HEK293T (cell line): ENCODE results near the gene PIK3R5.

Source experiments
- CTCF ChIA-PET: fragments of 350-600 bp; formaldehyde crosslinking; extraction: SDS; loops from one replicate; lab custom pipeline; 2021; ENCODE audit warnings: antibody characterized with exemption, inconsistent platforms; lab: Yijun Ruan, JAX
- POLR2A ChIA-PET: fragments of 350-600 bp; formaldehyde crosslinking; extraction: SDS; loops from one replicate; lab custom pipeline; 2020; ENCODE audit warnings: antibody characterized with exemption, inconsistent platforms; lab: Yijun Ruan, JAX
- DNase-seq: peaks from one replicate; pipeline ENCODE4 v3.0.0; 2012; ENCODE audit warnings: mixed read lengths; ENCODE audit errors: extremely low spot score
- ARNT ChIP-seq: fragments of 450-650 bp; IDR thresholded peaks from 2 replicates; pipeline ENCODE4 v1.6.1; 2017; ENCODE audit warnings: mild to moderate bottlenecking
- BHLHE40 ChIP-seq: fragments of 450-650 bp; IDR thresholded peaks from 2 replicates; pipeline ENCODE4 v1.6.1; 2016; ENCODE audit warnings: mild to moderate bottlenecking, moderate library complexity, borderline replicate concordance
- CTBP1 ChIP-seq: fragments of 450-650 bp; IDR thresholded peaks from 2 replicates; pipeline ENCODE4 v1.6.1; 2016; ENCODE audit warnings: borderline replicate concordance
- ELF4 ChIP-seq: fragments of 450-650 bp; IDR thresholded peaks from 2 replicates; pipeline ENCODE4 v1.6.1; 2017; ENCODE audit warnings: antibody characterized with exemption
- FOXA1 ChIP-seq: fragments of 450-650 bp; IDR thresholded peaks from 2 replicates; pipeline ENCODE4 v1.6.1; 2016; ENCODE audit warnings: mild to moderate bottlenecking
- FOXK2 ChIP-seq: fragments of 450-650 bp; IDR thresholded peaks from 2 replicates; pipeline ENCODE4 v1.6.1; 2016; ENCODE audit warnings: mild to moderate bottlenecking
- FOXM1 ChIP-seq: fragments of 450-650 bp; IDR thresholded peaks from 2 replicates; pipeline ENCODE4 v1.6.1; 2017; ENCODE audit warnings: mild to moderate bottlenecking, borderline replicate concordance
- HDGF ChIP-seq: fragments of 450-650 bp; IDR thresholded peaks from 2 replicates; pipeline ENCODE4 v1.6.1; 2017; ENCODE audit warnings: antibody characterized with exemption, borderline replicate concordance
- L3MBTL2 ChIP-seq: fragments of 450-650 bp; conservative IDR thresholded peaks from 2 replicates; pipeline ENCODE4 v1.6.1; 2016; ENCODE audit warnings: mild to moderate bottlenecking
- LEF1 ChIP-seq: fragments of 450-650 bp; IDR thresholded peaks from 2 replicates; pipeline ENCODE4 v1.6.1; 2017; ENCODE audit warnings: mild to moderate bottlenecking, borderline replicate concordance
- NFRKB ChIP-seq: fragments of 450-650 bp; IDR thresholded peaks from 2 replicates; pipeline ENCODE4 v1.6.1; 2016; ENCODE audit warnings: mild to moderate bottlenecking, moderate library complexity
- SP1 ChIP-seq: fragments of 450-650 bp; IDR thresholded peaks from 2 replicates; pipeline ENCODE4 v1.6.1; 2017
- SUZ12 ChIP-seq: fragments of 450-650 bp; IDR thresholded peaks from 2 replicates; pipeline ENCODE4 v1.6.1; 2016; ENCODE audit warnings: mild to moderate bottlenecking
- TARDBP ChIP-seq: fragments of 450-650 bp; IDR thresholded peaks from 2 replicates; pipeline ENCODE4 v1.6.1; 2016
- ZNF384 ChIP-seq: fragments of 450-650 bp; IDR thresholded peaks from 2 replicates; pipeline ENCODE4 v1.6.1; 2016
- TF ChIP-seq, protein P1 (sequence below): fragments of 450-650 bp; IDR thresholded peaks from 2 replicates; pipeline ENCODE4 v1.6.1; 2016

The PIK3R5 gene

DNA sequence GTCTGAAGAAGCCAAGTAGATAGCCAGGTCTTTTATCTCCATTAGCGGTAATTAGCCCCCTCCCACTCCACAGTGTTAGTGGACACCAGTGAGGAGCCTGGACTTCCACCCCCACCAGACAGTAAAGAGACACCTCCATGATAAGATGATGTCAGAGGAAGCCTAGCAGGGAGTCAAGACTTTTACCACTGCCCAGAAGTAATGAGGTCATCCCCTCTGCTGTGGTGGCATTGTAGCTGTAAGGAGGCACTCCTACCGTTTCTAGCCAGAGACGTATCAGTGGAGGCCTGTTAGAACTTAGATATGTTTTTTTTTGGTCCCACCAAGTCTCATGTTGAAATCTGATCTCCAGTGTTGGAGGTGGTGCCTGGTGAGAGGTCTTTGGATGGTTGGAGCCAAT lies 38.1 kb downstream of the PIK3R5 start:
- ChIA-PET CTCF (no interaction called here), POLR2A (no interaction called here)
- TF ChIP-seq LEF1: no peak
- TF ChIP-seq ZNF384: no peak
- TF ChIP-seq BHLHE40: no peak
- TF ChIP-seq ELF4: no peak
- no peak for TF ChIP-seq CTBP1
- no peak for TF ChIP-seq FOXM1
- no peak for TF ChIP-seq SP1
- no peak for TF ChIP-seq L3MBTL2
- no peak for TF ChIP-seq HDGF
- TF ChIP-seq SUZ12: no peak
- TF ChIP-seq ARNT: no peak
- TF ChIP-seq FOXK2: no peak
- TF ChIP-seq FOXA1: no peak
- TF ChIP-seq, protein P1, sequence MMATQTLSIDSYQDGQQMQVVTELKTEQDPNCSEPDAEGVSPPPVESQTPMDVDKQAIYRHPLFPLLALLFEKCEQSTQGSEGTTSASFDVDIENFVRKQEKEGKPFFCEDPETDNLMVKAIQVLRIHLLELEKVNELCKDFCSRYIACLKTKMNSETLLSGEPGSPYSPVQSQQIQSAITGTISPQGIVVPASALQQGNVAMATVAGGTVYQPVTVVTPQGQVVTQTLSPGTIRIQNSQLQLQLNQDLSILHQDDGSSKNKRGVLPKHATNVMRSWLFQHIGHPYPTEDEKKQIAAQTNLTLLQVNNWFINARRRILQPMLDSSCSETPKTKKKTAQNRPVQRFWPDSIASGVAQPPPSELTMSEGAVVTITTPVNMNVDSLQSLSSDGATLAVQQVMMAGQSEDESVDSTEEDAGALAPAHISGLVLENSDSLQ: no peak
- TF ChIP-seq TARDBP: no peak
- no peak for TF ChIP-seq NFRKB
- no peak for DNase-seq

DNA sequence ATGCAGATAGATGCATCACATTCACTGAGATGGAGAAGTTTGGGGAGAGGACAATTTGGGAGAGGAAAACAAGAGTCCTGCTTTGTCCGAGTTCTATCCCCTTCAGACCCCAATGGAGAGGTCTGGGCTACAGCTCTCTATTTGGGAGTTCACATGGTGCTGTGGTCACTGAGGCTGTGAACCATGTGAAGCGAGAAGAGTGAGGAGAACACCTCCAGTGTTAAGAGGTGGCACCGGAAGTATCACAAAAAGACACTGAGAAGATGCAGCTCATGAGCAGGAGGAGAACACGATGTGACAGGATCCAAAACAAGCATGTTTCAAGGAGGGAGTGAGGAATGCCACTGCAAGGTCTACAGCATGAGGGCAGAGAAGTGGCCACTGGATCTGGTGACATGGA lies 39.7 kb downstream of the PIK3R5 start:
- ChIA-PET CTCF (no interaction called here), POLR2A (no interaction called here)
- no peak for DNase-seq
- no peak for TF ChIP-seq SP1

DNA sequence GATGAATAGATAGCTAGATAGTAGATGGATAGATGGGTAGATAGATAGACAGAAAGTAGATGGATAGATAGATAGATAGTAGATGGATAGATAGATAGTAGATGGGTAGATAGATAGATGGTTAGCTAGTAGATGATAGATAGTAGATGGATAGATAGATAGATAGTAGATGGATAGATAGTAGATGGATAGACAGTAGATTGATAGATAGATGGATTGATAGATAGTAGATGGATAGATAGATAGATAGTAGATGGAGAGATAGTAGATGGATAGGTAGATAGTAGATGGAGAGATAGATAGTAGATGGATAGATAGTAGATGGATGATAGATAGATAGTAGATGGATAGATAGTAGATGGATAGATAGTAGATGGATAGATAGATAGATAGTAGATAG lies 40.4 kb downstream of the PIK3R5 start:
- no peak for DNase-seq
- CTCF ChIA-PET: no interaction called here
- POLR2A ChIA-PET: no interaction called here
- TF ChIP-seq ARNT: no peak
- TF ChIP-seq FOXK2: no peak
- TF ChIP-seq L3MBTL2: no peak
- no peak for TF ChIP-seq CTBP1
- no peak for TF ChIP-seq ELF4
- no peak for TF ChIP-seq NFRKB
- no peak for TF ChIP-seq FOXA1
- no peak for TF ChIP-seq ZNF384
- no peak for TF ChIP-seq TARDBP
- TF ChIP-seq BHLHE40: no peak
- TF ChIP-seq, protein P1: no peak
- no peak for TF ChIP-seq LEF1
- no peak for TF ChIP-seq SUZ12
- TF ChIP-seq FOXM1: no peak

DNA sequence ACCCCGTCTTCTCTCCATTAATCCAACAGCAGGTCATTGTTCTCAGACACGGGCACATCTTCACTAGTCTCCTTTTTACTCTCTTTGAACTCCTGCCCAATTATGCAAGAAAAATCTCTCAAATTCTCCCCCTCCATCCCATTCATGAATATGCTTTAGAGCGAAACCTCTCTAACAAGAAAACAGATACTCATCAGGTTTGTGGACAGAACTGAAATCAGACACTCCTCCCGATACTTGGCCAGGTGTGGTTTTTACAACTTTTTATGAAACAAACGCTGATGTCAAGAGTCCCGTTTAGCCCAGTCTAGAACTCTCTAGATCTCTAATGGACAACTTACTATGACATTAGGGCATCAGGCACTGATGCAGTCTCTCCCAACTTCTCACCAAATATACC lies 40.9 kb downstream of the PIK3R5 start:
- TF ChIP-seq ZNF384 (no peak), TARDBP (no peak), ELF4 (no peak), FOXM1 (no peak)
- no peak for DNase-seq
- CTCF ChIA-PET: no interaction called here
- POLR2A ChIA-PET: no interaction called here

DNA sequence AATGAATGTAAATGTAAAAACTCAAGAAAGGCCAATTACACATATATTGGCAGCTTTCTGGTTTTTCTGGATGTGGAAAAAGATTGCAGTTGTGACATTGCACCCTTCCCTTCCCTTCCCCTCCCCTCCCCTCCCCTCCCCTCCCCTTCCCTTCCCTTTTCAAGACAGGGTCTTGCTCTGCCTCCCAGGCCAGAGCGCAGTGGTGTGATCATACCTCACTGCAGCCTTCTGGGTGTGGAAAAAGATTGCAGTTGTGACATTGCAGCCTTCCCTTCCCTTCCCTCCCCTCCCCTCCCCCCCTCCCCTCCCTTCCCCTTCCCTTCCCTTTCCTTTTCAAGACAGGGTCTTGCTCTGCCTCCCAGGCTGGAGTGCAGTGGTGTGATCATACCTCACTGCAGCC lies 41.7 kb downstream of the PIK3R5 start:
- TF ChIP-seq FOXA1: no peak
- TF ChIP-seq, protein P1: no peak
- no peak for TF ChIP-seq FOXM1
- TF ChIP-seq NFRKB: no peak
- no peak for TF ChIP-seq CTBP1
- no peak for TF ChIP-seq SUZ12
- no peak for TF ChIP-seq ELF4
- TF ChIP-seq TARDBP: no peak
- TF ChIP-seq FOXK2: no peak
- no peak for TF ChIP-seq LEF1
- TF ChIP-seq SP1: no peak
- no peak for TF ChIP-seq ARNT
- no peak for TF ChIP-seq BHLHE40
- no peak for TF ChIP-seq L3MBTL2
- no peak for TF ChIP-seq ZNF384
- TF ChIP-seq HDGF: no peak
- ChIA-PET POLR2A (no interaction called here), CTCF (no interaction called here)
- DNase-seq: no peak

DNA sequence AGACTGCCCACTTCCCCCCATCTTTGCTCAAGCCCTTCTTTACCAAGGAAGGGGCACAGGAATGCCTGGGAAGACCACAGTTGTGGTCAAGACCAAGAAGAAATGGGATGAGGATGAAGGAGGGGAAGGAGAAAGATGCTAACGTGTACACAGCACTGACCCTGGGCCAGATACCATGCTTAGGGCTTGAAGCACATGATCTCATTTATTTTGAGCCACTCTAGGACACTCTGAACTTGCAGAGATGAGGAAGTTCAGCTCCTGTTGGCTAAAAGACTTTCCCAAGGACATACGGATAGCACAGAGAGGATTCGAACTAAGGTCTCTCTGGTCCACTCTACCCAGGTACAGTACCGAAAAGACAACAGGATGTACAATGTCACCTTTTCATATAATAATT lies 42.6 kb downstream of the PIK3R5 start:
- DNase-seq: no peak
- ChIA-PET CTCF (no interaction called here), POLR2A (no interaction called here)
- no peak for TF ChIP-seq BHLHE40
- no peak for TF ChIP-seq LEF1
- no peak for TF ChIP-seq TARDBP
- TF ChIP-seq, protein P1: no peak
- TF ChIP-seq CTBP1: no peak
- no peak for TF ChIP-seq NFRKB
- TF ChIP-seq L3MBTL2: no peak
- TF ChIP-seq FOXK2: no peak
- TF ChIP-seq FOXA1: no peak
- no peak for TF ChIP-seq SUZ12
- no peak for TF ChIP-seq HDGF
- TF ChIP-seq FOXM1: no peak
- TF ChIP-seq SP1: no peak
- no peak for TF ChIP-seq ZNF384
- no peak for TF ChIP-seq ELF4
- TF ChIP-seq ARNT: no peak
